Endometrium (tissue), 2 donors: ENCODE measurements around the gene ARHGEF25.
"Not testable (repeated sequence)": the region's sequence is repeated elsewhere in the genome, so short reads cannot be mapped to it uniquely, and the experiment has no call there.

Source experiments
- FAIRE-seq: peaks from 2 replicates; lab custom pipeline; 2012; peaks lifted over from hg19 to GRCh38; lab: Jason Lieb, UNC
- donor health status: control.
- donor health status: control.

ARHGEF25 gene

DNA sequence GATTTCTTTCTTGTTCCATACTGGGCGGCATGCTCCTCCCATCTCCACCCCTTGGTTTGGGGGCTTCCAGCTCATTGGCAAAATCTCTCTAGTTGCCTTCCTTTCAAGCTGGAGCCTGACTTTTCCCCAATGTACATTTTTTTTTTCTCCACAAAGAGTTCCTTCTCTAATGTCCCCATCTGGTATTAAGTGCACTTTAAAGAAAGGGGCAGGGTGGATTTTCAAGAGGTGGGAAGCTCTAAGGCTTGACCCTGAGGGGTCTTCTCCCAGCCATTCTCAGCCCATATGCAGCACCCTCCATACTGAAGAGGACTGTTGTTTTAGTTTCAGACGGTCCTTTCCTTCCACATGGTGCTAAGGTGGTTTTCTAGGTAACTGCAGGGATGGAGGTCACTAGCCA lies 26.1 kb upstream of the ARHGEF25 start:
- no peak for FAIRE-seq

DNA sequence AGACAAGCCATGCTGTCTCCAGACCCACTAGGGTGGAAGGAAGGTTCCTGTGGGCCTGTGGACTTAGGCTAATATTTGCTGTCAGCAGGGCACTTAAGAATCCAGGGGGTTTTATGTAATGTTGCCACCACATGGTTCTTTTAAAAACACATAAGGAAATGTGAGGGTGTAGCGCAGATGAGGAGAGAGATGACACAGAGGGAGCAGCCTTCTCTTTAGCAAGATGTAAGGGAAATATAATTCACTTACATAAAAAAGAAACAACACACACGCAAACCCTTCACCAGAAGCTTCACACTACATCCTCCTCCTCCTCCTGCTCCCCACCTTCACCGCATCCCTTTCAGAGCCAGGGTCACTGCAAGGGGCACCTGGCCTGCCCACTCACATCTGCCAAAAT lies 25.1 kb upstream of the ARHGEF25 start:
- no peak for FAIRE-seq

DNA sequence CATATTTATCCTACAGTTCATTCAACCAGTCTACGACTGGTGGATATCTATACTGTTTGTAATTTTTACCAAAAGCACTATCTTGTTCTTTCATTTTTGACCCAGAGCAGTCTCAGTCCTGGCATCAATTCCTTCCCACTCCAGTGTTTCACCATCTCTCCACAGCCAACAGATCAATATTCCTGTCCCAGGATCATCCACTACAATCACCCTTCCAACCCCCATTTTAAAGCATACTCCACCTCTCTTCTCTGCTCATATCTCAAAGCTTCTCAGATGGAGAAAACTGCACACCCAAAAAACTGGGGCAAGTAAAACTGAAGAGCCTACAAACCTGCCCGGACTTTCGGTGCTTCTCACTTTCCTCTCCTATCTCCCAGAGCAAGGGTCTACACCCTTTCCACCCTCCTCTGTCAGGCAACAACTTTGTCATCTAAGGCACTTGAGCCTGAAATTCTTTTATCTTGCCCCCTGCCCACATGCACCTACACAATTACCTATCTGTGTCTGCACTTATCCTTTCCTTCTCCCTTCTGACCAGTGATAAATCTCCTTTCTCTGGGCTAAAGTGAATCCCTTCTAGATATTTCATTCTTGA lies 24.3 kb upstream of the ARHGEF25 start:
- no peak for FAIRE-seq

DNA sequence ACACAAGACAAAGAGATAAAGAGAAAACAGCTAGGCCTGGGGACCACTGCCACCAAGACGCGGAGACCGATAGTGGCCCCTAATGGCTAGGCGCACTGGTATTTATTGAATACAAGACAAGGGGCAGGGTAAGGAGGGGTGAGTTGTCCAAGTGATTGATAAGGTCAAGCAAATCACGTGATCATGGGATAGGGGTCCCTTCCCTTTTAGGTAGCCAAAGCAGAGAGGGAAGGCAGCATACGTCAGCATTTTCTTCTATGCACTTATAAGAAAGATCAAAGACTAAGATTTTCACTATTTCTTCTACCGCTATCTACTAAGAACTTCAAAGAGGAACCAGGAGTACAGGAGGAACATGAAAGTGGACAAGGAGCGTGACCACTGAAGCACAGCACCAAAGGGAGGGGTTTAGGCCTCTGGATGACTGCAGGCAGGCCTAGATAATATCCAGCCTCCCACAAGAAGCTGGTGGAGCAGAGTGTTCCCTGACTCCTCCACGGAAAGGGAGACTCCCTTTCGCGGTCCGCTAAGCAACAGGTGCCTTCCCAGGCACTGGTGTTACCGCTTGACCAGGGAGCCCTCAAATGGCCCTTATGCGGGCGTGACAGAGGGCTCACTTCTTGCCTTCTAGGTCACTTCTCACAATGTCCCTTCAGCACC lies 22.2 kb upstream of the ARHGEF25 start:
- FAIRE-seq: not testable (repeated sequence)

DNA sequence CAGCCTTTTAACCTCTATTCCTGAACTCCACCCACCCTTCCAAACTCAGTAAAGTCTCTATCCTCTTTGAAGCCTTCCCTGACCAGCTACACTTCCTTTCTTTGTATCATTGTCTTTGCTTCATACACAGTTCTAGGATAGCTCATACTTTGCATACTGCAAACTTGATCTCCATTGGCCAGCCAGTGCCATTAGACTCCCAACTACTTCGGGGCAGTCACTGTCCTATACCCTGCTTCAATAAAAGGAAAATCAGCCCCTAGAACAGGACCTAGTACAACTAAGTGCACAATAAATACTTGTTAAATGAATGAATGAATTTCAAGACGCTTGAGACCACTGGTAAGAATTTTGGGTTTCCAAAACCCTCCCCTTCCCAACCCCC lies 20.8 kb upstream of the ARHGEF25 start:
- no peak for FAIRE-seq

GRCh38 chr12:57590864-57591781 lies 20.1 kb upstream of the ARHGEF25 start, which contains the start of gene PIP4K2C:
Gene PIP4K2C (plus strand): TSS chr12:57591192. CDS start chr12:57591290, 98 bp downstream.
- no peak for FAIRE-seq

DNA sequence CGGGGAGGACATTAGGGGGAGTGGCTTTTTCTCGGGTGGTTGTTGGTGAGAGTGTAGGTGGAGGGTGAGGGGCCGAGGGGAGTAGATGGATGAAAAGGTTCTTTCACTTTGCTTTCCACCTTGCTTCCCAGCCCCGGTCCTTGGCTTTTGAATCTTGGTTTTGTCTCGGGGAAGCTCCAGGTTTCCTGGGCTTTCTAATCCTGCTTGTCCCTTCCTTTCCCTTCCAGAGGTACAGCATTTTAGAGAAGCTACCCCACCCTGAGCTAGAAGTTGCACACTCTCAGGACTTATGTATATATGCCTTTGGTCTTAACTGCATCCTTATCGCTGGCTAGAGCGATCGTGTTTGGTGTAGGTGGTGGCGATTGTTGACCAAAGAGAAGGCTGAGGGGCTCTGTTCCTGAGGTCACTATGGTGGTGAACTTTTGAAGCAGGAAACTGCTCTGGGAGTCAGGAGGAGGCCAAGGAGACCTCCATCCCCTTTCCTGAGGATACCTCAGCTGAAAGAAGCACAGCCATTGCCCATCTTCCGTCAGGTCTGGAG lies 19.4 kb upstream of the ARHGEF25 start:
- no peak for FAIRE-seq

DNA sequence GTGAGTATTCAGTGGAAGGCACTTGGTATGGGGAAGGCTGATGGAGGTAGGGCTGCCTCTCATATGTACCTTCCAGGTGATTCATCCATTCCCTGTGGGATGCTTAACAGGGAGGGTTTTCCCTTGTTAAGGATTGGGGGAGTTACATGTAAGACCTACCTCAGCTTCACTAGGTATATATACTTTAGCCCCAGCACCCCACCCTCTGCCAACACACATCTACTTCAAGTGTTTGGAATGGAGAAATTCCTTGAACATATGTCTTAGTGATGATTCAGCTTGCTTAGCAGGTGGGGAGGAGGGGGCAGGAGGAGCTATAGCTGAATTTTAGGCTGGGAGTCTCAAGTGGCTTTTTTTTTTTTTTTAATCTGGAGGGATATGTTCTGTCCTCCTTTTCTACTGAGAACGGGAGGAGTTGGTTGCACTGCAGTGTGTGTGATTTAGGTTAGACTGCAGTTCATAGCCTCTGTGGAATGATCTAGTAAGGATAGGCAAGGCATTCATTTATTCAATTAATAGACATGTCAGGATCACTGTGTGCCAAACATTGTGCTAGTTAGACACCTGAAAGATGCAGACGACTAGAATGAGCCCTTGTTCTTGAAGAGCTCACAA lies 18.6 kb upstream of the ARHGEF25 start:
- FAIRE-seq: no peak

- FAIRE-seq: no peak
These were observed 18.0 kb upstream of the ARHGEF25 start for GRCh38 chr12:57593187-57593586.

- FAIRE-seq: no peak
These were observed 10.8 kb upstream of the ARHGEF25 start for GRCh38 chr12:57600395-57600794.

GRCh38 chr12:57602544-57602943 lies 8.7 kb upstream of the ARHGEF25 start:
- FAIRE-seq: no peak

GRCh38 chr12:57603324-57603723 lies 7.9 kb upstream of the ARHGEF25 start:
- no peak for FAIRE-seq

- FAIRE-seq: peak; percentile 69
These were observed 7.3 kb upstream of the ARHGEF25 start for GRCh38 chr12:57603815-57604453.

- no peak for FAIRE-seq
These were observed 6.7 kb upstream of the ARHGEF25 start, which contains the start of gene DTX3 for GRCh38 chr12:57604454-57604991. Gene DTX3 (plus strand): TSS chr12:57604824. CDS start chr12:57606518, 1,694 bp downstream.

DNA sequence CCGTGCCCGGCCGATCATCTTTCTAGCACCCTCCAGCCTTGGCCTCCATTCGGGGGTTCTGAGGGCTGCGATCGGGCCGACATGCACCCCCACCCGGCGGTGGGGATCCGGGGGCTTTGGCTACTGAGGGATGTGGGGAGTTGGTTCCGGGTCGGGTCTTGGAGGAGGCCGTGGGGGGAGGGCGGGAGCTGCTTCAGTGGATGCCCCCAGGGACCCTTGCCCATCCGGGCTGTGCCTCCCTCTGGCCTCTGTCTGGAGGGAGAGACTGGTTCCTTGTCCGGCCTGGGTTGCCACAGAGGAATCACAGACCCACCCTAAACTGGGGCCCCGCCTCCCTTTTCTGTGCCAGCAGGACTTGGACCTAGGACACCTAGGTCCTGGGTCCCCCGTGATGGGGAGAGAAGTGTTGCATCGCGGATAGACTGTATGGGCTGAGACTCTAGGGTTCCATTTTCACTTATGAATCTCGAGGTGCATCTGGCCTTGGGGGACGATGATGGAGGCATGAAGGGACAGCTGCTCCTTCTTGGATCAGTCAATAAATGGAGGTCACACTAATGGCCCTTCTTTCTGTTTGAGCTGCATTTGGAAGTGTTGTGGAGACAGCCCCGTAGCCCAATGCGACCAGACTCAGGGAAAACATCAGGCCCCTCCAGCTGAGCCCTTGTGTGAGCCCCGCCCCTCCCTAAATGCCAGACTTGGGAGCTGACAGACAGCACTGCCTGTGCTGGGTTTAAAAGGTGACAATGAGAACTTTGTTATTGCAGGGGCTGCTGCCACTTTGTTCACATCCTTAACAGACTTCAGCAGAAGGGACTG lies 6.0 kb upstream of the ARHGEF25 start:
- FAIRE-seq: no peak

- FAIRE-seq: no peak
These were observed 5.4 kb upstream of the ARHGEF25 start for GRCh38 chr12:57605811-57606311.

DNA sequence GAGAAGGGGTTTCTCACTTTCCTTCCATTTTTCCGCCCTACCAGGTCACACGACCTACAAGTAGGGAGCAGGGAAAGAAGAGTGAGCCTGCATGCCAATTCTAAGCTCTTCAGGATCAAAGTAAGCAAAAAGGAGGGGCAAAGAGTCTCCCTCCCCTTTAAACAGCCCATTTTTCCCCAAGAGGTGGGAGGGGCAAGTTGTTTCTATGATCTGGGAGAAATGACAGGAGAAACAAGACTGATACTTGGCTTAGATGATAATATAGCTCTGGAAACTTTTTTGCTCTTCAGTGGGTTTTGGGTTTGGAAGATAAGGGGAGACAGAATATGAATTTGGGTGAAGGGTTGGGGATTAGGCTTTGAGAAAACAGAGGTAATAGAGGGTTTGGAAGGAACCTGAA lies 4.8 kb upstream of the ARHGEF25 start:
- FAIRE-seq: no peak

GRCh38 chr12:57606821-57607220 lies 4.4 kb upstream of the ARHGEF25 start:
- no peak for FAIRE-seq

DNA sequence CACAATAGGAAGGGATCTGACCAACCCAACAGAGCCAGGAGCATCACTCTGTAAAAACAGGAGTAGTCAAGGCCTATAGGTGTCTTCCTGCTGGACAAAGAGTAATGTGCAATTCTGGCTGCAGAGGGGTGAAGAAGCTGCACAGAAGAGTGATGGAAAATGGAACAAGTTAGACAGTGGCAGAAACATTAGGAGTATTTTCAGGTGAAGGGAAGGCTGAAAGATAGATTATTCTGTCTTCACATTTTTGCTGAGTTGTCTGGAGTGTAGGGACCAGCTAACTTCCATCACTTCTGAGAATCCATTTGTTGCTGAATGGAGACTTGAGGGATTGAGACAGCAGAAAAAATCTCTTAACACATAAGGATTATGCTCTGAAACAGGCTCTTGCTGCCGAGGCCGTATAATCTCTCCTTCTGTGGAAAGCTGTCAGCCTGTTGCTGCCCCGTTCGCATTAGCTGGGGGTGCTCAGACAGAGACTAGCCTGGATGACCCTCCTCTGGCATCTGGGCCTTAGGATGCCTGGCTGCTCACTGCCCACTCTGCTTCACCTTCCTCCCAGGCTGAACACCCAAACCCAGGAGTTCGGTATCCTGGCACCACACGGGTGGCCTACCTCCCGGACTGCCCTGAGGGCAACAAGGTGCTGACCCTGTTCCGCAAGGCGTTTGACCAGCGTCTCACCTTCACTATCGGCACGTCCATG lies 3.1 kb upstream of the ARHGEF25 start:
- FAIRE-seq: no peak
